ENCODE measurements around the gene CNTN5.

The CNTN5 gene

DNA sequence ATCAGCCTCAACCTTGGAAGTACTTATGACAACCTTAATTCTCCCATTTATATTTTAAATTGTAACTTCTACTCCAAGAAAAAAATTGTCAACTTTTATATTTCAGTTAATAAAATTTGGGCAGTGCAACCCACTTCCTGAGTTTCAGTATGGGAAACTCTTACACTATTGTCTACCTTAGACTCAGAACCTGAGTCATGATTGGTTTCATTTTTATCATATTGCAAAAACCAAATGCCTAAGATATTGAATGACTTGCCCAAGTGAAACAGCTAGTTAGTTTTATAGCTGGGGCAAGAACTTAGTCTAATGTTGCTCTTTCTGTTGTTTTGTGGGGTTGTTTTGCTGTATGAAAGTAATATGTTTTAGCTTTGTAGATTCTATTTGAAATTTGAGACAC is 1332.3 kb downstream of the CNTN5 start:
- no peak overlapping the region for H3K4me3 ChIP-seq (ENCODE audit: low read depth, low read length)
- H3K27me3 ChIP-seq: no peaks in the 10 kb centered on the region
- TF ChIP-seq, protein P1, sequence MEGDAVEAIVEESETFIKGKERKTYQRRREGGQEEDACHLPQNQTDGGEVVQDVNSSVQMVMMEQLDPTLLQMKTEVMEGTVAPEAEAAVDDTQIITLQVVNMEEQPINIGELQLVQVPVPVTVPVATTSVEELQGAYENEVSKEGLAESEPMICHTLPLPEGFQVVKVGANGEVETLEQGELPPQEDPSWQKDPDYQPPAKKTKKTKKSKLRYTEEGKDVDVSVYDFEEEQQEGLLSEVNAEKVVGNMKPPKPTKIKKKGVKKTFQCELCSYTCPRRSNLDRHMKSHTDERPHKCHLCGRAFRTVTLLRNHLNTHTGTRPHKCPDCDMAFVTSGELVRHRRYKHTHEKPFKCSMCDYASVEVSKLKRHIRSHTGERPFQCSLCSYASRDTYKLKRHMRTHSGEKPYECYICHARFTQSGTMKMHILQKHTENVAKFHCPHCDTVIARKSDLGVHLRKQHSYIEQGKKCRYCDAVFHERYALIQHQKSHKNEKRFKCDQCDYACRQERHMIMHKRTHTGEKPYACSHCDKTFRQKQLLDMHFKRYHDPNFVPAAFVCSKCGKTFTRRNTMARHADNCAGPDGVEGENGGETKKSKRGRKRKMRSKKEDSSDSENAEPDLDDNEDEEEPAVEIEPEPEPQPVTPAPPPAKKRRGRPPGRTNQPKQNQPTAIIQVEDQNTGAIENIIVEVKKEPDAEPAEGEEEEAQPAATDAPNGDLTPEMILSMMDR (IDR thresholded peaks at IDR 0.05; ENCODE audit: low read depth, low read length): no peak
- H3K9me3 ChIP-seq: no peaks in the 10 kb centered on the region
- H3K36me3 ChIP-seq: no peaks in the 10 kb centered on the region
- H3K4me1 ChIP-seq: no peaks in the 10 kb centered on the region
- no peak for DNase-seq

DNA sequence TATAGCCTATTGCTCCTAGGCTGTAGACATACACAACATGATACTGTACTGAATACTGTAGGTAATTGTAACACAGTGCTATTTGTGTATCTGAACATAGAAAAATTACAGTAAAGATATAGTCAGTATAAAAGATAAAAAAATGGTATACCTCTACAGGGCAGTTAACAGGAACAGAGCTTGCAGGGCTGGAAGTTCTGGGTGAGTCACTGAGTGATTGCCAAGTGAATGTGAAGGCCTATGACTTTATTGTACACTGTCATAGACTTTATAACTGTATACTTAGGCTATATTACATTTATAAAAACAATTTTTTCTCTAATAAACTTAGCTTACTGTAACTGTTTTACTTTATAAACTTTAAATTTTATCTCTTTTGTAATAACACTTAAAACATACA is 1334.0 kb downstream of the CNTN5 start:
- H3K4me1 ChIP-seq: no peaks in the 10 kb centered on the region
- DNase-seq: no peak
- TF ChIP-seq, protein P1 (IDR thresholded peaks at IDR 0.05; ENCODE audit: low read depth, low read length): no peak
- no peaks in the 10 kb centered on the region for H3K36me3 ChIP-seq
- H3K9me3 ChIP-seq: no peaks in the 10 kb centered on the region
- no peaks in the 10 kb centered on the region for H3K27me3 ChIP-seq
- H3K4me3 ChIP-seq (ENCODE audit: low read depth, low read length): no peak overlapping the region

DNA sequence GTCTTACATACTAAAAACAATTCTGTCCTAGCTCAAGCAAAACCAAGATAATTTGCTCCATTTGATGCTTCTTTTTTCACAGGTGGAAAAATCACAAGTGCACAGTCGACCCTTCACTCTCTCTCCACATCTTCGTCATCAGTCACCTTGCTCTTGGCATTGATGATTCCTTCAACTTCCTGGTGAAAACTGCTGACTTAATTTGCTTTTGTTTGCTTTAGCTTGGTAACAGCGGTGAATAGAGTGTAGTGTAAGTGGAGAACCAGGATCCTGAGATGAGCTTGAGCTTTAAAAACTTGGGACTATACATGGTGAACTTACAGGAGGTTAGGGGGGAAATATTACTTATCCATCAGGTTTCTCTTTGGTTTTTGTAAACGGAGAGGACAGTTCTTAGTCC is 1335.3 kb downstream of the CNTN5 start:
- Histone ChIP-seq H3K4me3 (ENCODE audit: low read depth, low read length) (no peak overlapping the region), H3K36me3 (no peaks in the 10 kb centered on the region), H3K9me3 (no peaks in the 10 kb centered on the region), H3K4me1 (no peaks in the 10 kb centered on the region), H3K27me3 (no peaks in the 10 kb centered on the region)
- TF ChIP-seq, protein P1 (IDR thresholded peaks at IDR 0.05; ENCODE audit: low read depth, low read length): no peak
- DNase-seq: no peak

DNA sequence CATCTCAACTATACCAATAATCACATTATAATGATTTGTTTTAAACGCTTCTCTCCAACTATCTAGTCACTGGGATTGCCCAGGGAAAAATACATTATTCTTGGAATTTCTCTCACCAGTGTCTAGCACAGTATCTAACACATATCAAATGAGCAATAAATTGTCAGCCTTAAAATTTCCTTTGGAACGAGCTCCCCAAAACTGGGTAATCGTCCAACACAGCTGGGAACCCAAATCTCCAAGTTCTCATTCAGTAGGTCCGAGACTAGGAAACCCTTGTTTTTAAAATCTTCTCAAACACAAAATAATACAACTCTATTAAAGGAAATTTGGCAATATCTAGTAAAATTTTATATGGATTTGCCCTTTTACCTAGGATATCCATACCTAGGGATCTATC is 1338.5 kb downstream of the CNTN5 start:
- no peaks in the 10 kb centered on the region for H3K4me1 ChIP-seq
- no peak overlapping the region for H3K4me3 ChIP-seq (ENCODE audit: low read depth, low read length)
- no peak for DNase-seq
- TF ChIP-seq, protein P1 (IDR thresholded peaks at IDR 0.05; ENCODE audit: low read depth, low read length): no peak
- H3K9me3 ChIP-seq: no peaks in the 10 kb centered on the region
- H3K27me3 ChIP-seq: no peaks in the 10 kb centered on the region
- no peaks in the 10 kb centered on the region for H3K36me3 ChIP-seq

DNA sequence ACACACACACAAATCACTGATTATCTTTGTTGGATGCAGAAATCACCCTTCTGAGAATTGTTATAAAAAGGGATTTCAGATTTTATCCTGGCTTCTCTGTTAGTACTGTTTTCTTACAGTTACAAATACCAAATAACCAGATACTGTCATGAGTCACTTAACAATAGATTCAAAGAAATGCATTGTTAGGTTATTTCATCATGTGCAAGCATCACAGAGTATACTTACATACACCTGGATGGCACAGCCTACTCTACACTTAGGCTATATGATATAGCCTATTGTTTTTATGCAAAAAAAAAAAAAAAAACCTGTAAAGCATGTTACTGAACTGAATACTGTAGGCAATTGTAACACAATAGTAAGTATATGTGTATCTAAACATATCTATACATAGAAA is 1347.1 kb downstream of the CNTN5 start:
- Histone ChIP-seq H3K4me3 (ENCODE audit: low read depth, low read length) (no peak overlapping the region), H3K27me3 (no peaks in the 10 kb centered on the region; the same call in 1 of the 2 replicates), H3K36me3 (no peaks in the 10 kb centered on the region), H3K9me3 (no peaks in the 10 kb centered on the region; the same call in 1 of the 2 replicates), H3K4me1 (no peaks in the 10 kb centered on the region)
- TF ChIP-seq, protein P1 (IDR thresholded peaks at IDR 0.05; ENCODE audit: low read depth, low read length): no peak
- no peak for DNase-seq

DNA sequence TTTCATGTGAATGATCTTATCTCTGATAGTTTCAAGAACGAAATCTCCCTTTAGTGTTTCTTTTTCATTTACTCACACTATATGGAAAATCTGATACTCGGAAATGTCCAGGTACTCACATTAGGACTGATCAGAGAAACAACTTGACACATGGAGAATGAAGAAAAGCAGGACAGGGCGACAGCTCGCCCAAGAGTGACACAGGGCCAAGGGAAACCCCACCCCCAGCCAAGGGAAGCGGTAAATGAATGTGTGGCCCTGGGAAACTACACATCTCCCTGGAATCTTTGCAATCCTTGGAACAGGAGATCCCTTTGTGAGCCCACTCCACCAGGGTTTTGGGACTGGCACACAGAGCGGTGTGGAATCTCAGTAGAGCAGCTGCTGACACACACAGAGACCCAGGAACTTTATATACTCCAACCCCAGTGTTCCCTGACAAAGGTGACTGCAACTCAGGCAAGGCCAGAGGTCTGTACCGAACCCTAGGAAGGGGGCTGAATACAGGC is 1362.7 kb downstream of the CNTN5 start:
- DNase-seq: no peak
- Histone ChIP-seq H3K27me3 (no peaks in the 10 kb centered on the region), H3K4me3 (ENCODE audit: low read depth, low read length) (no peak overlapping the region), H3K9me3 (no peaks in the 10 kb centered on the region), H3K36me3 (no peaks in the 10 kb centered on the region), H3K4me1 (no peaks in the 10 kb centered on the region)
- TF ChIP-seq, protein P1 (IDR thresholded peaks at IDR 0.05; ENCODE audit: low read depth, low read length): no peak

Measured in BE2C (cell line).